Activated CD8-positive, alpha-beta memory T cell treated with anti-CD3 and anti-CD28 coated beads, Interleukin-2, amount 10 ng/mL, durations not matched to agents 7 days and 5 days (primary cell): ENCODE data around the gene PKNOX2. TPM values are rescaled to one million over a fixed set of nuclear protein-coding genes. Genes with fewer than 3 reads are reported as not detected.

ENCODE experiments used
- ATAC-seq: fragments of 150-1000 bp; cut with Tn5 transposase; one replicate; pipeline ENCODE4 v1.10.0; 2021; ENCODE audit warnings: moderate library complexity
- CTCF ChIA-PET: fragments of 350-600 bp; sonication (Branson Sonifier 250); formaldehyde crosslinking; loops from one replicate; lab custom pipeline; 2021; ENCODE audit warnings: antibody characterized with exemption; lab: Charles Lee
- DNase-seq: peaks from one replicate; pipeline ENCODE4 v3.0.0-alpha.2; 2020
- H3K27ac Mint-ChIP-seq: one replicate; pipeline ENCODE4 v1.8.0; 2021; ENCODE audit warnings: mild to moderate bottlenecking, mixed read lengths
- H3K27me3 Mint-ChIP-seq: one replicate; pipeline ENCODE4 v1.8.0; 2021; ENCODE audit warnings: mixed read lengths
- H3K36me3 Mint-ChIP-seq: one replicate; pipeline ENCODE4 v1.8.0; 2021; ENCODE audit warnings: mild to moderate bottlenecking, mixed read lengths
- H3K4me1 Mint-ChIP-seq: one replicate; pipeline ENCODE4 v1.8.0; 2021; ENCODE audit warnings: mixed read lengths
- H3K4me3 Mint-ChIP-seq: one replicate; pipeline ENCODE4 v1.8.0; 2021; ENCODE audit warnings: mild to moderate bottlenecking, moderate library complexity, mixed read lengths
- H3K9me3 Mint-ChIP-seq: one replicate; pipeline ENCODE4 v1.8.0; 2022; ENCODE audit warnings: low read depth, mixed read lengths
- total RNA-seq, 2 experiments: library from RNA; stranded (reverse); gene quantifications; one replicate each; pipeline ENCODE4 v1.2.3, GENCODE V29; 2021

Gene PKNOX2
- total RNA-seq, 2 experiments from 2014 or later, result not detected

- Mint-ChIP-seq H3K9me3 (no peaks in the 10 kb centered on the region), H3K4me3 (no peak overlapping the region), H3K27ac (no peak overlapping the region), H3K27me3 (peaks cover 9% of the 10 kb centered on the region), H3K4me1 (no peaks in the 10 kb centered on the region), H3K36me3 (no peaks in the 10 kb centered on the region)
- DNase-seq (no peak), ATAC-seq (no peak)
- CTCF ChIA-PET, result no interaction called here
Measured at GRCh38 chr11:125305345-125305744, 140.8 kb downstream of the PKNOX2 start.

GRCh38 chr11:125306476-125306875 is 141.9 kb downstream of the PKNOX2 start:
- no peak overlapping the region for H3K27ac Mint-ChIP-seq
- no peak for ATAC-seq
- CTCF ChIA-PET, result no interaction called here

GRCh38 chr11:125308246-125308645 is 143.7 kb downstream of the PKNOX2 start:
- H3K36me3 Mint-ChIP-seq, result no peaks in the 10 kb centered on the region
- CTCF ChIA-PET, result interaction anchor here (0.7 kb wide), 1 partner anchor 56 kb away, joined by 3 read pairs; no protein-coding TSS in a partner anchor
- H3K27ac Mint-ChIP-seq, result no peak overlapping the region
- DNase-seq (no peak), ATAC-seq (no peak)
- no peaks in the 10 kb centered on the region for H3K4me1 Mint-ChIP-seq
- no peak overlapping the region for H3K4me3 Mint-ChIP-seq
- H3K9me3 Mint-ChIP-seq, result no peaks in the 10 kb centered on the region
- peaks cover 25% of the 10 kb centered on the region for H3K27me3 Mint-ChIP-seq

More at GRCh38 chr11:125306476-125306875, 141.9 kb downstream of the PKNOX2 start:
- H3K27me3 Mint-ChIP-seq, result peaks cover 18% of the 10 kb centered on the region
- H3K4me1 Mint-ChIP-seq, result no peaks in the 10 kb centered on the region
- H3K36me3 Mint-ChIP-seq, result no peaks in the 10 kb centered on the region
- no peak overlapping the region for H3K4me3 Mint-ChIP-seq
- H3K9me3 Mint-ChIP-seq, result no peaks in the 10 kb centered on the region
- DNase-seq, result no peak

- H3K9me3 Mint-ChIP-seq, result no peaks in the 10 kb centered on the region
- no peaks in the 10 kb centered on the region for H3K4me1 Mint-ChIP-seq
- no peak for DNase-seq
- no peak for ATAC-seq
- no peaks in the 10 kb centered on the region for H3K36me3 Mint-ChIP-seq
- no peak overlapping the region for H3K27ac Mint-ChIP-seq
- peaks cover 35% of the 10 kb centered on the region for H3K27me3 Mint-ChIP-seq
- H3K4me3 Mint-ChIP-seq, result no peak overlapping the region
- CTCF ChIA-PET, result no interaction called here
Measured at GRCh38 chr11:125312391-125312790, 147.8 kb downstream of the PKNOX2 start.

- H3K27me3 Mint-ChIP-seq, result peaks cover 37% of the 10 kb centered on the region
- ATAC-seq (no peak), DNase-seq (no peak)
- no peaks in the 10 kb centered on the region for H3K36me3 Mint-ChIP-seq
- H3K27ac Mint-ChIP-seq, result no peak overlapping the region
- no peaks in the 10 kb centered on the region for H3K4me1 Mint-ChIP-seq
- no peak overlapping the region for H3K4me3 Mint-ChIP-seq
- CTCF ChIA-PET, result no interaction called here
- H3K9me3 Mint-ChIP-seq, result no peaks in the 10 kb centered on the region
Measured at GRCh38 chr11:125312812-125313211, 148.3 kb downstream of the PKNOX2 start.

- Mint-ChIP-seq H3K27me3 (peaks cover 37% of the 10 kb centered on the region), H3K9me3 (no peaks in the 10 kb centered on the region), H3K4me3 (no peak overlapping the region), H3K36me3 (no peaks in the 10 kb centered on the region), H3K27ac (no peak overlapping the region), H3K4me1 (no peaks in the 10 kb centered on the region)
- ATAC-seq, result no peak
- no peak for DNase-seq
- CTCF ChIA-PET, result no interaction called here
Measured at GRCh38 chr11:125313271-125314219, 149.0 kb downstream of the PKNOX2 start.

GRCh38 chr11:125314276-125315078 is 149.9 kb downstream of the PKNOX2 start:
- CTCF ChIA-PET, result no interaction called here
- Mint-ChIP-seq H3K4me3 (no peak overlapping the region), H3K36me3 (no peaks in the 10 kb centered on the region), H3K4me1 (no peaks in the 10 kb centered on the region), H3K27me3 (peaks cover 38% of the 10 kb centered on the region), H3K9me3 (no peaks in the 10 kb centered on the region), H3K27ac (no peak overlapping the region)
- ATAC-seq (no peak), DNase-seq (no peak)

- Mint-ChIP-seq H3K27me3 (peaks cover 40% of the 10 kb centered on the region), H3K4me1 (no peaks in the 10 kb centered on the region), H3K4me3 (no peak overlapping the region), H3K9me3 (no peaks in the 10 kb centered on the region), H3K27ac (no peak overlapping the region), H3K36me3 (no peaks in the 10 kb centered on the region)
- CTCF ChIA-PET, result no interaction called here
- ATAC-seq (no peak), DNase-seq (no peak)
Measured at GRCh38 chr11:125315079-125315740, 150.7 kb downstream of the PKNOX2 start.

- ATAC-seq (no peak), DNase-seq (no peak)
- CTCF ChIA-PET, result interaction anchor here (0.7 kb wide), 1 partner anchor 130 kb away, joined by 4 read pairs; no protein-coding TSS in a partner anchor
- Mint-ChIP-seq H3K27ac (no peak overlapping the region), H3K36me3 (no peaks in the 10 kb centered on the region), H3K9me3 (no peaks in the 10 kb centered on the region), H3K4me1 (no peaks in the 10 kb centered on the region), H3K4me3 (no peak overlapping the region), H3K27me3 (peaks cover 41% of the 10 kb centered on the region)
Measured at GRCh38 chr11:125317416-125317815, 152.9 kb downstream of the PKNOX2 start.

GRCh38 chr11:125319649-125320048 is 155.1 kb downstream of the PKNOX2 start:
- Mint-ChIP-seq H3K9me3 (no peaks in the 10 kb centered on the region), H3K27me3 (peaks cover 39% of the 10 kb centered on the region), H3K27ac (no peak overlapping the region), H3K4me3 (no peak overlapping the region), H3K36me3 (no peaks in the 10 kb centered on the region), H3K4me1 (no peaks in the 10 kb centered on the region)
- ATAC-seq (no peak), DNase-seq (no peak)
- CTCF ChIA-PET, result no interaction called here

- DNase-seq (no peak), ATAC-seq (no peak)
- H3K4me1 Mint-ChIP-seq, result no peaks in the 10 kb centered on the region
- CTCF ChIA-PET, result interaction anchor here (1.2 kb wide), 1 partner anchor 9 kb away, joined by 3 read pairs; no protein-coding TSS in a partner anchor
- peaks cover 39% of the 10 kb centered on the region for H3K27me3 Mint-ChIP-seq
- no peaks in the 10 kb centered on the region for H3K36me3 Mint-ChIP-seq
- H3K4me3 Mint-ChIP-seq, result no peak overlapping the region
- H3K27ac Mint-ChIP-seq, result no peak overlapping the region
- H3K9me3 Mint-ChIP-seq, result no peaks in the 10 kb centered on the region
Measured at GRCh38 chr11:125320347-125321076, 156.0 kb downstream of the PKNOX2 start.

GRCh38 chr11:125322289-125322688 is 157.7 kb downstream of the PKNOX2 start:
- H3K4me3 Mint-ChIP-seq, result no peak overlapping the region
- H3K4me1 Mint-ChIP-seq, result no peaks in the 10 kb centered on the region
- CTCF ChIA-PET, result no interaction called here
- H3K27ac Mint-ChIP-seq, result no peak overlapping the region
- H3K36me3 Mint-ChIP-seq, result no peaks in the 10 kb centered on the region
- H3K27me3 Mint-ChIP-seq, result peaks cover 43% of the 10 kb centered on the region
- DNase-seq, result no peak
- H3K9me3 Mint-ChIP-seq, result no peaks in the 10 kb centered on the region
- no peak for ATAC-seq
